Measurements from ENCODE around the gene NOP16.

The NOP16 gene

GRCh38 chr5:176355400-176356178 lies 32.8 kb downstream of the NOP16 start:
- DNase-seq, result no peak

GRCh38 chr5:176353533-176353932 lies 34.9 kb downstream of the NOP16 start:
- DNase-seq, result no peak

- no peak for DNase-seq
Measured at GRCh38 chr5:176352116-176352878, 36.1 kb downstream of the NOP16 start.

GRCh38 chr5:176350416-176350815 lies 38.0 kb downstream of the NOP16 start:
- DNase-seq, result no peak

GRCh38 chr5:176342766-176343458 lies 45.5 kb downstream of the NOP16 start:
- DNase-seq, result no peak

GRCh38 chr5:176342158-176342483 lies 46.3 kb downstream of the NOP16 start:
- DNase-seq, result no peak

- no peak for DNase-seq
Measured at GRCh38 chr5:176341325-176342157, 46.9 kb downstream of the NOP16 start.

- DNase-seq, result no peak
Measured at GRCh38 chr5:176339304-176339703, 49.1 kb downstream of the NOP16 start.

- no peak for DNase-seq
Measured at GRCh38 chr5:176337913-176338312, 50.5 kb downstream of the NOP16 start.

GRCh38 chr5:176334031-176334770 lies 54.2 kb downstream of the NOP16 start:
- no peak for DNase-seq
